Measurements from ENCODE around the gene BEND6. TPM values are rescaled to one million over a fixed set of nuclear protein-coding genes. Genes with fewer than 3 reads are reported as not detected.
"Not testable (repeated sequence)": the region's sequence is repeated elsewhere in the genome, so short reads cannot be mapped to it uniquely, and the experiment has no call there.

Gene BEND6
- total RNA-seq, 1 experiment from 2014 or later = 1.8 TPM

DNA sequence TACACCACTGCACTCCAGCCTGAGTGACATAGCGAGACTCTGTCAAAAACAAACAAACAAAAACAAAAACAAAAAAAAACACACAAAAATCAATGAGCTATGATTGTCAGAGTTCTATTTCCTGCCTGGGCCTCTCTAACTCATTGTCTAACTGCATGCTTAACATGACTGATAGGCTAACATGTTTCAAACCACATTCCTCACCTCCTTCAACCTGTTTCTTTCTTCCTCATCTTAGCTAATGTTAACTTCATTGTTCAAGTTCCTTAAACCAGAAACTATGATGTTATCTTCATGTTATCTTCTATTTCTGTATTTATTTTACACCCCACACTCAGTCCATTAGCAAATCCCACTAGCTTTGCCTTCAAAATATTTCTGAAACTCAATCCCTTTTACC is 41.5 kb downstream of the BEND6 start:
- Mint-ChIP-seq H3K27me3 (ENCODE audit: unreplicated experiment) (no peaks in the 10 kb centered on the region), H3K4me1 (ENCODE audit: low read depth, unreplicated experiment) (peaks cover 13% of the 10 kb centered on the region), H3K4me3 (ENCODE audit: low read depth, unreplicated experiment) (no peak overlapping the region), H3K27ac (ENCODE audit: unreplicated experiment) (no peak overlapping the region), H3K36me3 (ENCODE audit: insufficient read depth, unreplicated experiment) (no peaks in the 10 kb centered on the region), H3K9me3 (ENCODE audit: low read depth, unreplicated experiment) (peaks cover 3% of the 10 kb centered on the region)
- CTCF ChIA-PET = interaction anchor here (0.6 to 0.8 kb wide), 3 partner anchors 92 to 1302 kb away, joined by 3 to 4 read pairs (median 3); no protein-coding TSS in a partner anchor
- no peak for DNase-seq
- TF ChIP-seq CTCF (IDR thresholded peaks at IDR 0.05; ENCODE audit: unreplicated experiment) = no peak
- intact Hi-C loops (cut with micrococcal nuclease; ENCODE audit: unreplicated experiment) = no loop called here
- BruUV-seq (replicated peaks) = no TSS peak

- CTCF ChIA-PET = no interaction called here
- peaks cover 3% of the 10 kb centered on the region for H3K9me3 Mint-ChIP-seq (ENCODE audit: low read depth, unreplicated experiment)
These were observed 44.1 kb downstream of the BEND6 start for GRCh38 chr6:56999049-56999448.

GRCh38 chr6:56999748-57000147 is 44.8 kb downstream of the BEND6 start:
- BruUV-seq (replicated peaks); intact Hi-C loops (cut with micrococcal nuclease; ENCODE audit: unreplicated experiment): not testable (repeated sequence)

More at GRCh38 chr6:56999049-56999448, 44.1 kb downstream of the BEND6 start:
- no peak overlapping the region for H3K27ac Mint-ChIP-seq (ENCODE audit: unreplicated experiment)
- no peak for DNase-seq
- H3K36me3 Mint-ChIP-seq (ENCODE audit: insufficient read depth, unreplicated experiment) = no peaks in the 10 kb centered on the region
- H3K27me3 Mint-ChIP-seq (ENCODE audit: unreplicated experiment) = no peaks in the 10 kb centered on the region
- intact Hi-C loops (cut with micrococcal nuclease; ENCODE audit: unreplicated experiment) = no loop called here
- no peak overlapping the region for H3K4me3 Mint-ChIP-seq (ENCODE audit: low read depth, unreplicated experiment)
- no TSS peak for BruUV-seq (replicated peaks)
- H3K4me1 Mint-ChIP-seq (ENCODE audit: low read depth, unreplicated experiment) = peaks cover 13% of the 10 kb centered on the region
- no peak for TF ChIP-seq CTCF (IDR thresholded peaks at IDR 0.05; ENCODE audit: unreplicated experiment)

DNA sequence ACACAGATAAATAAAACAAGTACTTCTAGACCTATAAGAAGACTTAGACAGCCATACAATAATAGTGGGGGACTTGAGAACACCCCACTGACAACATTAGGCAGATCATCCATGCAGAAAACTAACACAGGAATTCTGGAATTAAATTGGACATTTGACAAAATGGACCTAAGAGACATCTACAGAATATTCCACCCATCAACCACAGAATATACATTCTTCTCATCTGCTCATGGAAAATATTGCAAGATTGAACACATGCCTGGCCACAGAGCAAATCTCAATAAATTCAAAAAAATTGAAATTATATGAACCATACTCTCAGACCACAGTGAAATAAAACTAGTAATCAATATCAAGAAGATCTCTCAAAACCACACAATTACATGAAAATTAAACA is 47.3 kb downstream of the BEND6 start:
- no peaks in the 10 kb centered on the region for H3K27me3 Mint-ChIP-seq (ENCODE audit: unreplicated experiment)
- no TSS peak for BruUV-seq (replicated peaks)
- peaks cover 2% of the 10 kb centered on the region for H3K4me1 Mint-ChIP-seq (ENCODE audit: low read depth, unreplicated experiment)
- no peak for DNase-seq
- peaks cover 3% of the 10 kb centered on the region for H3K9me3 Mint-ChIP-seq (ENCODE audit: low read depth, unreplicated experiment)
- H3K36me3 Mint-ChIP-seq (ENCODE audit: insufficient read depth, unreplicated experiment) = no peaks in the 10 kb centered on the region
- no peak overlapping the region for H3K27ac Mint-ChIP-seq (ENCODE audit: unreplicated experiment)
- CTCF ChIA-PET = no interaction called here
- intact Hi-C loops (cut with micrococcal nuclease; ENCODE audit: unreplicated experiment) = no loop called here
- no peak for TF ChIP-seq CTCF (IDR thresholded peaks at IDR 0.05; ENCODE audit: unreplicated experiment)
- no peak overlapping the region for H3K4me3 Mint-ChIP-seq (ENCODE audit: low read depth, unreplicated experiment)

More at GRCh38 chr6:56999748-57000147, 44.8 kb downstream of the BEND6 start:
- H3K27me3 Mint-ChIP-seq (ENCODE audit: unreplicated experiment); DNase-seq; CTCF ChIA-PET; H3K36me3 Mint-ChIP-seq (ENCODE audit: insufficient read depth, unreplicated experiment); H3K4me3 Mint-ChIP-seq (ENCODE audit: low read depth, unreplicated experiment); H3K27ac Mint-ChIP-seq (ENCODE audit: unreplicated experiment); H3K9me3 Mint-ChIP-seq (ENCODE audit: low read depth, unreplicated experiment): not testable (repeated sequence)
- H3K4me1 Mint-ChIP-seq (ENCODE audit: low read depth, unreplicated experiment) = peaks cover 13% of the 10 kb centered on the region

GRCh38 chr6:57004292-57004691 is 49.4 kb downstream of the BEND6 start:
- no peak overlapping the region for H3K27ac Mint-ChIP-seq (ENCODE audit: unreplicated experiment)
- intact Hi-C loops (cut with micrococcal nuclease; ENCODE audit: unreplicated experiment) = no loop called here
- TF ChIP-seq CTCF (IDR thresholded peaks at IDR 0.05; ENCODE audit: unreplicated experiment) = no peak
- no peak for DNase-seq
- no TSS peak for BruUV-seq (replicated peaks)
- no peak overlapping the region for H3K4me3 Mint-ChIP-seq (ENCODE audit: low read depth, unreplicated experiment)
- no peaks in the 10 kb centered on the region for H3K4me1 Mint-ChIP-seq (ENCODE audit: low read depth, unreplicated experiment)
- no peaks in the 10 kb centered on the region for H3K36me3 Mint-ChIP-seq (ENCODE audit: insufficient read depth, unreplicated experiment)
- CTCF ChIA-PET = no interaction called here
- H3K9me3 Mint-ChIP-seq (ENCODE audit: low read depth, unreplicated experiment) = no peaks in the 10 kb centered on the region
- no peaks in the 10 kb centered on the region for H3K27me3 Mint-ChIP-seq (ENCODE audit: unreplicated experiment)

All from Calu3 (cell line).